ENCODE measurements around the gene ZNF827.
A peak's percentile ranks its signal among the peaks of the same experiment; 100 is the strongest.

ZNF827 gene, protein sequence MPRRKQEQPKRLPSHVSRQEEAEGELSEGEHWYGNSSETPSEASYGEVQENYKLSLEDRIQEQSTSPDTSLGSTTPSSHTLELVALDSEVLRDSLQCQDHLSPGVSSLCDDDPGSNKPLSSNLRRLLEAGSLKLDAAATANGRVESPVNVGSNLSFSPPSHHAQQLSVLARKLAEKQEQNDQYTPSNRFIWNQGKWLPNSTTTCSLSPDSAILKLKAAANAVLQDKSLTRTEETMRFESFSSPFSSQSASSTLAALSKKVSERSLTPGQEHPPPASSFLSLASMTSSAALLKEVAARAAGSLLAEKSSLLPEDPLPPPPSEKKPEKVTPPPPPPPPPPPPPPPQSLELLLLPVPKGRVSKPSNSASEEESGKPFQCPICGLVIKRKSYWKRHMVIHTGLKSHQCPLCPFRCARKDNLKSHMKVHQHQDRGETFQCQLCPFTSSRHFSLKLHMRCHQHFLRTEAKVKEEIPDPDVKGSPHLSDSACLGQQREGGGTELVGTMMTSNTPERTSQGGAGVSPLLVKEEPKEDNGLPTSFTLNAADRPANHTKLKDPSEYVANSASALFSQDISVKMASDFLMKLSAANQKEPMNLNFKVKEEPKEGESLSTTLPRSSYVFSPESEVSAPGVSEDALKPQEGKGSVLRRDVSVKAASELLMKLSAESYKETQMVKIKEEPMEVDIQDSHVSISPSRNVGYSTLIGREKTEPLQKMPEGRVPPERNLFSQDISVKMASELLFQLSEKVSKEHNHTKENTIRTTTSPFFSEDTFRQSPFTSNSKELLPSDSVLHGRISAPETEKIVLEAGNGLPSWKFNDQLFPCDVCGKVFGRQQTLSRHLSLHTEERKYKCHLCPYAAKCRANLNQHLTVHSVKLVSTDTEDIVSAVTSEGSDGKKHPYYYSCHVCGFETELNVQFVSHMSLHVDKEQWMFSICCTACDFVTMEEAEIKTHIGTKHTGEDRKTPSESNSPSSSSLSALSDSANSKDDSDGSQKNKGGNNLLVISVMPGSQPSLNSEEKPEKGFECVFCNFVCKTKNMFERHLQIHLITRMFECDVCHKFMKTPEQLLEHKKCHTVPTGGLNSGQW

GRCh38 chr4:145938618-145939440 is at the start of gene ZNF827:
Gene ZNF827, minus strand, starts transcription at chr4:145938823. Its CDS starts 416 bp downstream, at chr4:145938407.
- peak; percentile 44 for DNase-seq (ENCODE audit: low read depth)

GRCh38 chr4:145984563-145984962 is 45.9 kb upstream of the ZNF827 start:
- DNase-seq (ENCODE audit: low read depth) = no peak

DNA sequence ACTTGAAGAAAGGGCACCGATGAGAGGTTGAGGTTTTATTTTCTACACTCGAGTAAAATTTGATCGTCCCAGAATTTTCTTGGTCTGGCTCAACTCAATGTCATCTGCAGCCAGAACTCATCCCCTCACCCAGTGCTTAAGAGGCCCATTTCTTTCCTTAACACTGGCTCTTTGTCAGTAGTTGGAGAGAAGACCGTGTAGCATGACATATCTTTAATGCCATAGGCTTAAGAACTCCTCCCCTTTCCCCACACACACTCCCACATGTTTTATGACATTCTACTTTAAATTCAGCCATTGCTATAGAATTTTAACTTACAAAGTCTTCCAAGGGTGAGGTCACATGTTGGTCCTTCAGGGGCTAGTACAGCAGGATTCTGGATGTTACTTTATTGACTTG is 44.2 kb upstream of the ZNF827 start:
- no peak for DNase-seq (ENCODE audit: low read depth)

GRCh38 chr4:145979160-145979559 is 40.5 kb upstream of the ZNF827 start:
- no peak for DNase-seq (ENCODE audit: low read depth)

GRCh38 chr4:145976680-145977079 is 38.1 kb upstream of the ZNF827 start:
- DNase-seq (ENCODE audit: low read depth) = no peak

DNA sequence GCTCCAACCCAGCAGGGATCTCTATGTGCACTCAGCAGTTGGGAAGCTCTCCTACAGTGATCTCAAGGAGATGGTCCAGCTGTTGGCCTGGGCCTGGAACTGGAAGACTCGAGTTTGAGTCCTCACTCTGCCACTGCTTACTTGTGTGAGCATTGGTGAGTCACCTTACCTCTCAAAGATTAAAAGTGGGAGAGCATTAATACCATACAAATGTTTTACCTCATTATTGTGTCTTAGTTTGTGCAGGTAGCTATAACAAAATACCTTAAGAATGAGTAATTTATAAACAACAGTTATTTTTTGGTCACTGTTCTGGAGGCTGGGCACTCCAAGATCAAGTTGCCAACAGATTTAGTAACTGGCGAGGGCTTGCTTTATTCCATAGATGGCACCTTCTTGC is 21.4 kb upstream of the ZNF827 start:
- DNase-seq (ENCODE audit: low read depth) = no peak

GRCh38 chr4:145957302-145957701 is 18.7 kb upstream of the ZNF827 start:
- no peak for DNase-seq (ENCODE audit: low read depth)

- no peak for DNase-seq (ENCODE audit: low read depth)
Observed at GRCh38 chr4:145956288-145956890, 17.8 kb upstream of the ZNF827 start.

DNA sequence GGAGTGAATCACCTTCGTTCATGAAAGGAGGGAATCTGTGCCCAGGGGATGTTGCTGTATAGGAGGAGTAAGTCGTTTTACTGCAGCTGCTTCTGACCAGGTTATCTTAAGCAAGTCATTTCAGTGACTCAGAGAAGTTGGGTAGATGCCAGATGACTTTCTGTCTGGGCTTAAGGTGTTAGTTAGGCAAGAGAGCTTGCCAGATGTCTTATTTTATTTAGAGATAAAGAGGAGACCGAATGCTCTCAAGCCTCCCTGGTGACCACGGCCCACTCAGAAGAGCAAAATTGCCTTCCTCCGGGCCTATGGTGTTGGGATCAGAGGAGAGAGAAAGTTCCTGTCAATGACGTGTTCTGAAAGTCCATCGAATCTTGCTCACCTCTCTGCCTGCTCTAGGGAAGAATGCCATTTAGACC is 16.3 kb upstream of the ZNF827 start:
- no peak for DNase-seq (ENCODE audit: low read depth)

DNA sequence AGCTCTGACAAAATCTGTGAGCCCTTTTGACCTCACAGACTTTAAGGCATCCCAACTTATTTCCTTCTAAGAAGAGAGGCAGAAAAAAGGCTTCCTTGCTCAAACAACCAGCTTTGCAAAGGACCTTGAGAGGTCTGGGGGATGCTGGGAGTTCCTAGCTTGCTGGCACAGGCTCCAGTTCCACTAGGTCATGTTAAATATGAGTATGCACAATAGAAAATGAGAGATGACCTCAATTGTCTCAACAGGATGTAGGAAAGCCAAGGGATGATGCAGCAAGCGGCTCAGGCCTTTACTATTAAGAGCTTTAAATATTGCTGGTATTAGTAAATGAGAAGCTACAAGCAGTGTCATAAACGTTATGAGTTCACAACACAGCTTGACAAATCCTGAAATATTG is 13.3 kb upstream of the ZNF827 start:
- no peak for DNase-seq (ENCODE audit: low read depth)

DNA sequence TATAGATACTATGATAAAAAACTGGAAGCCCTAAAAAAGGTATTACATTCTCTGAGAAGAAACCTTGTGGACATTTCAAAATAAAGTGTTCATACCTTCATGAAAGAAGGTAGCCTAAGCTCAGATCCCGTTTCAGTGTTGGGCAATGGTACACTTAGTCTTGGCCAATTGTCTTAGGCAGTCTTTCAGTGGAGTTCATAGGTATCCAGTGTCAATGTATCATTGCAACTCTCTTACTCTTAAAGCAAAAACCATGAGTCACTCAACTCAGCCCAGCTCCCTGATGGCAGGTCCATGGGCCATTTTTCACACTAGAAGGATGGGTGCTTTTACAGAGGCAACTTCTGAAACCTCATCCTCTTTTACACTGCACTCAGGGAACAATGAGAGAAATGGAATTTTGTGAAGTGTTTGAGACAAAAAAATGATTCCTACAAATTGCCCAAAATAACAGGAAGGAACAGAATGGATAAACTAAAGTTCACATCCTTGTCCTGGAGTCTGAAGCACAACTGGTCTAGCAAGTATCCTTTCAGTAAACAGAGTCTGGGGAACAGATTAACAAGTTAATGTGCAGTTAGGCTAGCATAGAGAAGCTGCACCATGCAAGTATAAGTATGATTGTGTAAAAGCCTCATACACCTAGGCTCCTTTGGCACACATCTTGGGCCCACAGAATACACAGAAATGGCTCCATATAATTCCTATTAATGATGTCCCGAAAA is 7.0 kb upstream of the ZNF827 start:
- DNase-seq (ENCODE audit: low read depth) = no peak

DNA sequence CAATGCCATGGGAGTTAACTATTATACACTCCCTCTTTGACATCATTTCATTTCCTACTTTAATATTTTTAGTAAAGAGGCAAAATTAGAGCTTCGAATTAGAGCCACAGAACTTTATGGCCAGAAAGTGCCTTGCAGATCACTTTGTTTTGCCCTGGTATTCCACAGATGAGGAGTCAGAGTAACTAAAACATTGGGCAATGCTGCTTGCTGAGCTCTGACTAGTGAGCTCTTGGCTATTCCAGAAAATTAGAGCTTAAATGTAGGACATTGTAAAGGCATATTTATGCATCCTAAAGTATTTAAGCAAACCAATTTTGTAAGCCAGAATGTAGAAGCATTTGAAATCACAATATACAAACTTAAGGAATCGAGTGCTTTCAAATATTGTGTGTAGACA is 6.3 kb upstream of the ZNF827 start:
- DNase-seq (ENCODE audit: low read depth) = no peak

DNA sequence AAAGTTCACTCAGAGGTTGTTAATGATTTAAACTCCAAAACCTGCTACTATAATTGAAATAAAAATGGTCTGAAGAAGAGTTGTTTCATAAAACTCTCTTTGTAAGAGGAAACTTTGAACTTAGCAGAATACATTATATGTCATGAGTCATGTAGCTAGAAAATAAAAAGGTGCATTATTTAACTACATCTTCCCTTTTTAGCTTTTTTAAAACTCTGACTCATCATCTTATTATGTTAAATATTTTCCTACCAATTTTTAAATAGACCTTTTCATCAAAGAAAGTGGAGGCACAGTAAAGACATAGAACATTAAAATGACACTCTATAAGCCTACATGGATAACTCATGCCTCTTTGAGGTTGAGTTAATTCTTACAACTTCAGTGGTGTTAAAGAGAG is 1.2 kb upstream of the ZNF827 start:
- DNase-seq (ENCODE audit: low read depth) = no peak

GRCh38 chr4:145939441-145939750 is 773 bp upstream of the ZNF827 start:
- DNase-seq (ENCODE audit: low read depth) = no peak

- DNase-seq (ENCODE audit: low read depth) = no peak
Observed at GRCh38 chr4:145937971-145938611, 532 bp downstream of the ZNF827 start.

- peak; percentile 21 for DNase-seq (ENCODE audit: low read depth)
Observed at GRCh38 chr4:145936997-145937901, 1.4 kb downstream of the ZNF827 start.

DNA sequence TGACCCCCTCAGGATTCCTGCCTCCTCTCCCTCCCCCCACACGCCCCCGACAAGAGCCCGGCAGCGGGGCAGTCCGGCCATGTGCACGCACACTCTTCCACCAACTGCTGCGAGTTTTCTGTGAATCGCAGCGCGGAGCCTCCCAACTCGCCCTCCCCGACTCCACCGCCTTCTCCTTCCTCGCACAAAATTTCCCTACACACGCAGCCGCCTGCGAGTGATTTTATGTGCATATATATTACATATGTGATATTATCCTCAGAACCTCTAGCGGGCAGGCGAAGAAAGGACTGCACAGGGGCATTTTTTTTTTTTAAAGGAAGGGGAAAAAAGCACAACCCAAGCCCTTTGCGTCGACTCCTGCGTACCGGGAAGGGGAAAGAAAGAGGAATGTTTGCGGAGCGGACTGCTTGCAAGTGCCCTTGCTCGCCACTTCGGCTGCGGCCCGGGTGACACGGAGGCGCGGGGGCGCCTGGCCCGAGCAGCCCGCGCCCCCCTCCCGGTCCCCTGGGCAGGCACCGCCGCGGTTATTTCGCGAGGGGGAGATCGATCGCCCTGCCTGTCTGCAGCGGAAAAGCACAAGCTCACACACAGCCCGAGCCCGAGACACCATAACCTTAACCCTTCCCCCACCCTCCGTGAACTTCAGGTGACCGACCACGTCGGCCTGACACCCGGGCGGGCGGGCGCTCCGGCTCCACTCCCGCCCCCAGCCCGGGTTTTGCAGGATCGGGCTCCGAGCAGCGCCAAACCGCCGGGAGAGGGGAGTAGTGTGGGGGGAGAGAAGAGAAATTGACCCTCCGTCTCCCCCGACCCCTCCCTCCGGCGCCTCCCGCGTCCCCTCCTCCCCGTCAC is 2.3 kb downstream of the ZNF827 start:
- peak; percentile 43 for DNase-seq (ENCODE audit: low read depth)
